ENCODE results near the gene TRIM41. TPM values are rescaled to one million over a fixed set of nuclear protein-coding genes. Genes with fewer than 3 reads are reported as not detected.

TRIM41 gene
- total and polyA plus RNA-seq, 9 of the 15 experiments (the other 6 are each of a cell fraction or from before 2014, with no cell fraction given): 1.8 to 47.6 (median 20.9) TPM

- TF ChIP-seq, protein P1, sequence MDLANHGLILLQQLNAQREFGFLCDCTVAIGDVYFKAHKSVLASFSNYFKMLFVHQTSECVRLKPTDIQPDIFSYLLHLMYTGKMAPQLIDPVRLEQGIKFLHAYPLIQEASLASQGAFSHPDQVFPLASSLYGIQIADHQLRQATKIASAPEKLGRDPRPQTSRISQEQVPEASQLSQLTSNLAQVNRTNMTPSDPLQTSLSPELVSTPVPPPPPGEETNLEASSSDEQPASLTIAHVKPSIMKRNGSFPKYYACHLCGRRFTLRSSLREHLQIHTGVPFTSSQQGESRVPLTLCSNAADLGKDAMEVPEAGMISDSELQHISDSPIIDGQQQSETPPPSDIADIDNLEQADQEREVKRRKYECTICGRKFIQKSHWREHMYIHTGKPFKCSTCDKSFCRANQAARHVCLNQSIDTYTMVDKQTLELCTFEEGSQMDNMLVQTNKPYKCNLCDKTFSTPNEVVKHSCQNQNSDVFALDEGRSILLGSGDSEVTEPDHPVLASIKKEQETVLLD (IDR thresholded peaks at IDR 0.05): no peak
- TF ChIP-seq NFATC3 (IDR thresholded peaks at IDR 0.05): no peak
- no peak for TF ChIP-seq SMARCC2 (IDR thresholded peaks at IDR 0.05; ENCODE audit: low read depth)
- TF ChIP-seq ZNF23 (CRISPR knock-in tag; IDR thresholded peaks at IDR 0.05): no peak
- no peak for TF ChIP-seq E2F3 (CRISPR knock-in tag; IDR thresholded peaks at IDR 0.05)
- TF ChIP-seq HEY1 (CRISPR knock-in tag; IDR thresholded peaks at IDR 0.05; ENCODE audit: borderline replicate concordance): no peak
- TF ChIP-seq ZNF766 (CRISPR knock-in tag; conservative IDR thresholded peaks at IDR 0.05): no peak
- TF ChIP-seq NFRKB (IDR thresholded peaks at IDR 0.05; ENCODE audit: low read depth): 0 out of 2 replicates have a peak, but pooled peaks have one; percentile 32
- TF ChIP-seq ZNF311 (CRISPR knock-in tag; IDR thresholded peaks at IDR 0.05): 0 out of 2 replicates have a peak, but pooled peaks have one; percentile 46
- TF ChIP-seq, protein P2, sequence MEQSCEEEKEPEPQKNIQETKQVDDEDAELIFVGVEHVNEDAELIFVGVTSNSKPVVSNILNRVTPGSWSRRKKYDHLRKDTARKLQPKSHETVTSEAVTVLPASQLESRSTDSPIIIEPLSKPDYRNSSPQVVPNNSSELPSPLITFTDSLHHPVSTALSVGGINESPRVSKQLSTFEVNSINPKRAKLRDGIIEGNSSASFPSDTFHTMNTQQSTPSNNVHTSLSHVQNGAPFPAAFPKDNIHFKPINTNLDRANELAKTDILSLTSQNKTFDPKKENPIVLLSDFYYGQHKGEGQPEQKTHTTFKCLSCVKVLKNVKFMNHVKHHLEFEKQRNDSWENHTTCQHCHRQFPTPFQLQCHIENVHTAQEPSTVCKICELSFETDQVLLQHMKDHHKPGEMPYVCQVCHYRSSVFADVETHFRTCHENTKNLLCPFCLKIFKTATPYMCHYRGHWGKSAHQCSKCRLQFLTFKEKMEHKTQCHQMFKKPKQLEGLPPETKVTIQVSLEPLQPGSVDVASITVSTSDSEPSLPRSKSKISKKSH (CRISPR knock-in tag; IDR thresholded peaks at IDR 0.05): no peak
- peak; percentile 94 for TF ChIP-seq ZNF592 (IDR thresholded peaks at IDR 0.05)
- no peak for TF ChIP-seq KDM2B (CRISPR knock-in tag; IDR thresholded peaks at IDR 0.05)
- peak; percentile 1; the same call in 1 of the 2 replicates for TF ChIP-seq L3MBTL2 (IDR thresholded peaks at IDR 0.05)
- no peak for TF ChIP-seq ZBTB9 (CRISPR knock-in tag; IDR thresholded peaks at IDR 0.05)
Observed at GRCh38 chr5:181207214-181207959, 15.7 kb upstream of the TRIM41 start (continued).

Measured in K562 (cell line).